HepG2 (cell line): ENCODE data around the gene POU6F2.

Experiments used
- BHLHE40 ChIP-seq: IDR thresholded peaks from 2 replicates; pipeline ENCODE4 v1.6.1; 2011; ENCODE audit warnings: low read length, improper control_type of control experiment
- ETV5 ChIP-seq: IDR thresholded peaks from 2 replicates; pipeline ENCODE4 v1.6.1; 2018; ENCODE audit warnings: missing biosample characterization, missing genetic modification reagents, inconsistent platforms, borderline replicate concordance
- JUND ChIP-seq: sonication (generic); formaldehyde crosslinking; IDR thresholded peaks from 2 replicates; pipeline ENCODE4 v1.8.0; 2022; ENCODE audit warnings: mild to moderate bottlenecking, missing genetic modification reagents
- KLF11 ChIP-seq: IDR thresholded peaks from 2 replicates; pipeline ENCODE4 v1.6.1; 2016; ENCODE audit warnings: missing compliant biosample characterization
- NCOA5 ChIP-seq: sonication (generic); formaldehyde crosslinking; IDR thresholded peaks from 2 replicates; pipeline ENCODE4 v1.4.0; 2020; ENCODE audit warnings: missing genetic modification reagents
- TRIM24 ChIP-seq: sonication (generic); formaldehyde crosslinking; IDR thresholded peaks from 2 replicates; pipeline ENCODE4 v1.8.0; 2022; ENCODE audit warnings: mild to moderate bottlenecking, missing genetic modification reagents
- TF ChIP-seq, protein P1 (sequence below), 2 experiments: IDR thresholded peaks; 2 replicates each; pipeline ENCODE4 v1.6.1; 2011 to 2012; ENCODE audit warnings: low read length in 2 of 2, borderline replicate concordance in 1 of 2, low read depth in 1 of 2, mild to moderate bottlenecking in 1 of 2, moderate library complexity in 1 of 2
- TF ChIP-seq, protein P2 (sequence below): sonication (generic); formaldehyde crosslinking; IDR thresholded peaks from 2 replicates; pipeline ENCODE4 v1.8.0; 2022; ENCODE audit warnings: mild to moderate bottlenecking, missing genetic modification reagents; ENCODE audit not compliant: insufficient replicate concordance
- TF ChIP-seq, protein P3 (sequence below): IDR thresholded peaks from 2 replicates; pipeline ENCODE4 v1.6.1; 2012; ENCODE audit warnings: inconsistent platforms
- TF ChIP-seq, protein P4 (sequence below): sonication (generic); formaldehyde crosslinking; IDR thresholded peaks from 2 replicates; pipeline ENCODE4 v1.8.1; 2022; ENCODE audit warnings: low read depth, mild to moderate bottlenecking, missing genetic modification reagents

DNA sequence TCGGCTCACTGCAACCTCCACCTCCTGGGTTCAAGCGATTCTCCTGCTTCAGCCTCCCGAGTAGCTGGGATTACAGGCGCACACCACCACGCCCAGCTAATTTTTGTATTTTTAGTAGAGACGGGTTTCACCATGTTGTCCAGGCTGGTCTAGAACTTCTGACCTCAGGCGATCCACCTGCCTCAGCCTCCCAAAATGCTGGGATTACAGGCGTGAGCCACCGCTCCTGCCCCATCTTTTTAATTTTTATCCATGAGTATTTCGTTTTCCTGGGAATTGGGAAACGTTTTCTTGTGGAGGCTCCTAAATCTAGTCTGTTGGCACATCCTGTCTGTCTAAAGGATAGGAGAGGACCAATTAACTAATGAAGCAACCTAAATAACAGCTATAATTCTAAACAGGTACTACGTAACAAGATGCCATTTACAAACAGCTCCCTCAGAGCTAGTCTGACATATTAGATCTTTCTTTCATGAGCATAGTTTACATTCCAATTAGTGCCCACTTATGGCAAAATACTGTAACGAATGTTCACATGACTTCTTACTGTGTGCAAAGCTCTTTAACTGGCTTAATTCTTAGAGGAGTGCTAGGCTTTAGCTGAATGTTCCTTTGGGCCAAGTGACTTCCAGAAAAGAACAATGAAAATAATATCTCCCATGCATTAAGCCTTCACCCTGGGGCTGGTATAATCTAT, 437.5 kb downstream of the POU6F2 start:
- TF ChIP-seq, protein P1, sequence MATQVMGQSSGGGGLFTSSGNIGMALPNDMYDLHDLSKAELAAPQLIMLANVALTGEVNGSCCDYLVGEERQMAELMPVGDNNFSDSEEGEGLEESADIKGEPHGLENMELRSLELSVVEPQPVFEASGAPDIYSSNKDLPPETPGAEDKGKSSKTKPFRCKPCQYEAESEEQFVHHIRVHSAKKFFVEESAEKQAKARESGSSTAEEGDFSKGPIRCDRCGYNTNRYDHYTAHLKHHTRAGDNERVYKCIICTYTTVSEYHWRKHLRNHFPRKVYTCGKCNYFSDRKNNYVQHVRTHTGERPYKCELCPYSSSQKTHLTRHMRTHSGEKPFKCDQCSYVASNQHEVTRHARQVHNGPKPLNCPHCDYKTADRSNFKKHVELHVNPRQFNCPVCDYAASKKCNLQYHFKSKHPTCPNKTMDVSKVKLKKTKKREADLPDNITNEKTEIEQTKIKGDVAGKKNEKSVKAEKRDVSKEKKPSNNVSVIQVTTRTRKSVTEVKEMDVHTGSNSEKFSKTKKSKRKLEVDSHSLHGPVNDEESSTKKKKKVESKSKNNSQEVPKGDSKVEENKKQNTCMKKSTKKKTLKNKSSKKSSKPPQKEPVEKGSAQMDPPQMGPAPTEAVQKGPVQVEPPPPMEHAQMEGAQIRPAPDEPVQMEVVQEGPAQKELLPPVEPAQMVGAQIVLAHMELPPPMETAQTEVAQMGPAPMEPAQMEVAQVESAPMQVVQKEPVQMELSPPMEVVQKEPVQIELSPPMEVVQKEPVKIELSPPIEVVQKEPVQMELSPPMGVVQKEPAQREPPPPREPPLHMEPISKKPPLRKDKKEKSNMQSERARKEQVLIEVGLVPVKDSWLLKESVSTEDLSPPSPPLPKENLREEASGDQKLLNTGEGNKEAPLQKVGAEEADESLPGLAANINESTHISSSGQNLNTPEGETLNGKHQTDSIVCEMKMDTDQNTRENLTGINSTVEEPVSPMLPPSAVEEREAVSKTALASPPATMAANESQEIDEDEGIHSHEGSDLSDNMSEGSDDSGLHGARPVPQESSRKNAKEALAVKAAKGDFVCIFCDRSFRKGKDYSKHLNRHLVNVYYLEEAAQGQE (IDR thresholded peaks at IDR 0.05; ENCODE audit: borderline replicate concordance in 1 of 2, low read depth in 1 of 2, low read length in 2 of 2), result no peak
- TF ChIP-seq, protein P2, sequence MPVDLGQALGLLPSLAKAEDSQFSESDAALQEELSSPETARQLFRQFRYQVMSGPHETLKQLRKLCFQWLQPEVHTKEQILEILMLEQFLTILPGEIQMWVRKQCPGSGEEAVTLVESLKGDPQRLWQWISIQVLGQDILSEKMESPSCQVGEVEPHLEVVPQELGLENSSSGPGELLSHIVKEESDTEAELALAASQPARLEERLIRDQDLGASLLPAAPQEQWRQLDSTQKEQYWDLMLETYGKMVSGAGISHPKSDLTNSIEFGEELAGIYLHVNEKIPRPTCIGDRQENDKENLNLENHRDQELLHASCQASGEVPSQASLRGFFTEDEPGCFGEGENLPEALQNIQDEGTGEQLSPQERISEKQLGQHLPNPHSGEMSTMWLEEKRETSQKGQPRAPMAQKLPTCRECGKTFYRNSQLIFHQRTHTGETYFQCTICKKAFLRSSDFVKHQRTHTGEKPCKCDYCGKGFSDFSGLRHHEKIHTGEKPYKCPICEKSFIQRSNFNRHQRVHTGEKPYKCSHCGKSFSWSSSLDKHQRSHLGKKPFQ (CRISPR knock-in tag), result no peak
- TF ChIP-seq ETV5 (CRISPR knock-in tag) (no peak), KLF11 (no peak), JUND (no peak), NCOA5 (CRISPR knock-in tag) (no peak), TRIM24 (CRISPR knock-in tag) (no peak), BHLHE40 (no peak)
- TF ChIP-seq, protein P3, sequence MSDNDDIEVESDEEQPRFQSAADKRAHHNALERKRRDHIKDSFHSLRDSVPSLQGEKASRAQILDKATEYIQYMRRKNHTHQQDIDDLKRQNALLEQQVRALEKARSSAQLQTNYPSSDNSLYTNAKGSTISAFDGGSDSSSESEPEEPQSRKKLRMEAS, result no peak
- TF ChIP-seq, protein P4, sequence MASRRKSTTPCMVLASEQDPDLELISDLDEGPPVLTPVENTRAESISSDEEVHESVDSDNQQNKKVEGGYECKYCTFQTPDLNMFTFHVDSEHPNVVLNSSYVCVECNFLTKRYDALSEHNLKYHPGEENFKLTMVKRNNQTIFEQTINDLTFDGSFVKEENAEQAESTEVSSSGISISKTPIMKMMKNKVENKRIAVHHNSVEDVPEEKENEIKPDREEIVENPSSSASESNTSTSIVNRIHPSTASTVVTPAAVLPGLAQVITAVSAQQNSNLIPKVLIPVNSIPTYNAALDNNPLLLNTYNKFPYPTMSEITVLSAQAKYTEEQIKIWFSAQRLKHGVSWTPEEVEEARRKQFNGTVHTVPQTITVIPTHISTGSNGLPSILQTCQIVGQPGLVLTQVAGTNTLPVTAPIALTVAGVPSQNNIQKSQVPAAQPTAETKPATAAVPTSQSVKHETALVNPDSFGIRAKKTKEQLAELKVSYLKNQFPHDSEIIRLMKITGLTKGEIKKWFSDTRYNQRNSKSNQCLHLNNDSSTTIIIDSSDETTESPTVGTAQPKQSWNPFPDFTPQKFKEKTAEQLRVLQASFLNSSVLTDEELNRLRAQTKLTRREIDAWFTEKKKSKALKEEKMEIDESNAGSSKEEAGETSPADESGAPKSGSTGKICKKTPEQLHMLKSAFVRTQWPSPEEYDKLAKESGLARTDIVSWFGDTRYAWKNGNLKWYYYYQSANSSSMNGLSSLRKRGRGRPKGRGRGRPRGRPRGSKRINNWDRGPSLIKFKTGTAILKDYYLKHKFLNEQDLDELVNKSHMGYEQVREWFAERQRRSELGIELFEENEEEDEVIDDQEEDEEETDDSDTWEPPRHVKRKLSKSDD (CRISPR knock-in tag), result no peak
